Endothelial cell of umbilical vein (primary cell): ENCODE data around the gene POU6F2. TPM values are rescaled to one million over a fixed set of nuclear protein-coding genes. Genes with fewer than 3 reads are reported as not detected.

Source experiments
- BruUV-seq: library from RNA; stranded (reverse); fragments of 400-500 nt; replicated peaks from 2 replicates; lab custom pipeline; 2021; lab: Mats Ljungman, UMichigan
- CTCF ChIA-PET: fragments of 300-600, 350-600 bp; sonication (Branson Sonifier 250); formaldehyde crosslinking; loops from one replicate; lab custom pipeline; 2021; ENCODE audit warnings: antibody characterized with exemption, inconsistent platforms; lab: Charles Lee
- POLR2A ChIA-PET: fragments of 300-600, 350-600 bp; sonication (Branson Sonifier 250); formaldehyde crosslinking; loops from one replicate; lab custom pipeline; 2021; ENCODE audit warnings: antibody characterized with exemption, inconsistent platforms; lab: Charles Lee
- DNase-seq: peaks from one replicate; pipeline ENCODE4 v3.0.0-alpha.2; 2011; ENCODE audit warnings: low read depth, low spot score
- FAIRE-seq: peaks from 2 replicates; lab custom pipeline; 2011; peaks lifted over from hg19 to GRCh38; lab: Jason Lieb, UNC
- H2AFZ ChIP-seq: 2 replicates; pipeline ENCODE4 v1.6.0; 2012; ENCODE audit warnings: low read depth, low read length, control low read depth, inconsistent platforms
- H3K27ac ChIP-seq: 2 replicates; pipeline ENCODE4 v1.5.1; 2011; ENCODE audit warnings: low read depth, mild to moderate bottlenecking, control low read depth, low read length, moderate library complexity; ENCODE audit not compliant: insufficient read depth
- H3K27me3 ChIP-seq, 2 experiments: 2 replicates each; pipeline versions ENCODE4 v1.6.0 to v1.6.1; 2011; ENCODE audit warnings: low read length in 2 of 2, mixed read lengths in 1 of 2; ENCODE audit not compliant: control insufficient read depth in 2 of 2, insufficient read depth in 2 of 2
- H3K36me3 ChIP-seq, 2 experiments: 2 replicates in 1 of 2; 3 replicates in 1 of 2; pipeline ENCODE4 v1.5.1; 2011; ENCODE audit warnings: low read length in 2 of 2, mild to moderate bottlenecking in 1 of 2, moderate library complexity in 1 of 2; ENCODE audit not compliant: control insufficient read depth in 2 of 2, insufficient read depth in 2 of 2; ENCODE audit errors: extremely low read depth in 1 of 2
- H3K4me1 ChIP-seq: 3 replicates; pipeline ENCODE4 v1.5.1; 2011; ENCODE audit warnings: mild to moderate bottlenecking, low read length; ENCODE audit not compliant: control insufficient read depth, insufficient read depth; ENCODE audit errors: extremely low read depth
- H3K4me2 ChIP-seq: 2 replicates; pipeline ENCODE4 v1.6.1; 2011; ENCODE audit warnings: low read length, control low read depth, mixed read lengths; ENCODE audit not compliant: insufficient read depth
- H3K4me3 ChIP-seq, 3 experiments: fragments of 200-600 bp in 1 of 3; sonication (generic), shearing (Covaris generic) in 1 of 3; replicated peaks in 1 of 3; 2 replicates each; pipeline ENCODE4 v1.5.1; 2011 to 2016; ENCODE audit warnings: control low read depth in 3 of 3, low read length in 3 of 3, mild to moderate bottlenecking in 2 of 3, inconsistent platforms in 1 of 3, low read depth in 1 of 3, moderate library complexity in 1 of 3; ENCODE audit not compliant: insufficient read depth in 1 of 3
- H3K79me2 ChIP-seq: 2 replicates; pipeline ENCODE4 v1.6.0; 2012; ENCODE audit warnings: low read length, inconsistent platforms; ENCODE audit not compliant: control insufficient read depth, insufficient read depth
- H3K9ac ChIP-seq: replicated peaks from 2 replicates; pipeline ENCODE3; 2011; ENCODE audit warnings: low read length, control low read depth; ENCODE audit not compliant: insufficient read depth; ENCODE audit errors: extremely low read depth
- H3K9me1 ChIP-seq: replicated peaks from 3 replicates; pipeline ENCODE4 v1.6.0; 2011; ENCODE audit warnings: mild to moderate bottlenecking, low read length; ENCODE audit not compliant: control insufficient read depth, insufficient read depth; ENCODE audit errors: extremely low read depth
- H3K9me3 ChIP-seq: replicated peaks from 2 replicates; pipeline ENCODE4 v1.5.1; 2012; ENCODE audit warnings: low read length, inconsistent platforms; ENCODE audit not compliant: control insufficient read depth, insufficient read depth
- H4K20me1 ChIP-seq: replicated peaks from 2 replicates; pipeline ENCODE3; 2011; ENCODE audit warnings: mild to moderate bottlenecking, low read length; ENCODE audit not compliant: control insufficient read depth, insufficient read depth; ENCODE audit errors: extremely low read depth
- CTCF ChIP-seq, 2 donors: IDR thresholded peaks; 1 replicate in 1 of 2; 2 replicates in 1 of 2; pipeline ENCODE4 v1.5.1; 2011; ENCODE audit warnings: low read length in 2 of 2, mild to moderate bottlenecking in 2 of 2, moderate library complexity in 2 of 2, control low read depth in 1 of 2, inconsistent platforms in 1 of 2, low read depth in 1 of 2; ENCODE audit not compliant: insufficient read depth in 1 of 2; ENCODE audit errors: extremely low read depth in 1 of 2
- EZH2 ChIP-seq: IDR thresholded peaks from 2 replicates; pipeline ENCODE4 v1.6.1; 2012; ENCODE audit warnings: borderline replicate concordance, low read depth, mild to moderate bottlenecking, moderate library complexity, low read length, inconsistent platforms; ENCODE audit not compliant: severe bottlenecking
- FOS ChIP-seq: IDR thresholded peaks from 2 replicates; pipeline ENCODE4 v1.6.1; 2011; ENCODE audit warnings: mild to moderate bottlenecking, low read length, moderate library complexity, borderline replicate concordance; ENCODE audit not compliant: insufficient read depth
- GATA2 ChIP-seq: IDR thresholded peaks from 2 replicates; pipeline ENCODE4 v1.7.0; 2011; ENCODE audit warnings: low read depth, mild to moderate bottlenecking, moderate library complexity, mixed read lengths, low read length; ENCODE audit not compliant: insufficient read length, insufficient read depth
- JUN ChIP-seq: IDR thresholded peaks from 2 replicates; pipeline ENCODE4 v1.6.1; 2011; ENCODE audit warnings: borderline replicate concordance, low read depth; ENCODE audit not compliant: insufficient read length, insufficient read depth
- MAX ChIP-seq: IDR thresholded peaks from 2 replicates; pipeline ENCODE4 v1.6.1; 2011; ENCODE audit not compliant: insufficient read depth, insufficient read length
- MYC ChIP-seq: IDR thresholded peaks from one replicate; pipeline ENCODE4 v1.6.1; 2011; ENCODE audit warnings: mild to moderate bottlenecking, low read depth, low read length
- POLR2A ChIP-seq: IDR thresholded peaks from 2 replicates; pipeline ENCODE4 v1.6.1; 2012; ENCODE audit warnings: low read depth, mild to moderate bottlenecking, control low read depth, low read length
- POLR2AphosphoS5 ChIP-seq: IDR thresholded peaks from 2 replicates; pipeline ENCODE4 v1.6.1; 2012; ENCODE audit warnings: low read depth, mild to moderate bottlenecking, control low read depth, low read length, moderate library complexity; ENCODE audit not compliant: insufficient read depth
- dilution Hi-C: fragments of 300-500 bp; cut with MboI; formaldehyde crosslinking; loops from one replicate; pipeline ENCODE4 v1.15.0; 2019; ENCODE audit warnings: low sequenced_read_pairs; ENCODE audit not compliant: extremely low pct_ligation_motif_present
- intact Hi-C: fragments of 100-400 bp; cut with micrococcal nuclease; formaldehyde crosslinking; loops from one replicate; pipeline ENCODE4 v1.10.0; 2022
- polyA plus RNA-seq, 4 experiments: library from polyadenylated mRNA; depleted of rRNA in 3 of 4; stranded (reverse) in 3 of 4; unstranded in 1 of 4; fragments of >200 nt; gene quantifications; 2 replicates each; pipeline versions ENCODE4 v1.2.1 to v1.2.3, GENCODE V29; 2011 to 2012; ENCODE audit warnings: missing spikeins in 1 of 4
- total RNA-seq: library from RNA; stranded (reverse); gene quantifications from 2 replicates; pipeline ENCODE4 v1.2.3, GENCODE V29; 2021

Gene POU6F2
- total and polyA plus RNA-seq, 2 donors (not counting 3 experiments of a cell fraction or from before 2014, with no cell fraction given) = 0.29 TPM; not detected in 1

GRCh38 chr7:39295796-39296195 is 318.1 kb downstream of the POU6F2 start:
- no peaks in the 10 kb centered on the region for H3K36me3 ChIP-seq
- dilution Hi-C loops (no loop called here), intact Hi-C loops (no loop called here)
- no peaks in the 10 kb centered on the region for H4K20me1 ChIP-seq
- H2AFZ ChIP-seq = no peak overlapping the region
- no peak overlapping the region for H3K4me3 ChIP-seq
- no peaks in the 10 kb centered on the region for H3K4me1 ChIP-seq
- POLR2A ChIA-PET = no interaction called here
- H3K9ac ChIP-seq = no peak overlapping the region
- TF ChIP-seq CTCF (IDR thresholded peaks at IDR 0.05; ENCODE audit: extremely low read depth in 1 of 2, insufficient read depth in 1 of 2, low read depth in 1 of 2, low read length in 2 of 2) (no peak), EZH2 (no peak), JUN (no peak), POLR2AphosphoS5 (no peak), GATA2 (no peak), POLR2A (no peak), MYC (no peak), MAX (no peak), FOS (no peak)
- no peak for FAIRE-seq
- H3K4me2 ChIP-seq = no peak overlapping the region
- no peak for DNase-seq
- no peak overlapping the region for H3K27ac ChIP-seq
- peaks cover 0 to 4% of the 10 kb centered on the region in 2 experiments for H3K27me3 ChIP-seq
- CTCF ChIA-PET = interaction anchor here (1.0 kb wide), 1 partner anchor 14 kb away, joined by 3 read pairs; no protein-coding TSS in a partner anchor
- no peaks in the 10 kb centered on the region for H3K9me1 ChIP-seq
- BruUV-seq = no TSS peak
- H3K9me3 ChIP-seq = no peaks in the 10 kb centered on the region
- H3K79me2 ChIP-seq = no peaks in the 10 kb centered on the region
